Measurements from ENCODE around the gene TUBA4A. TPM values are rescaled to one million over a fixed set of nuclear protein-coding genes. Genes with fewer than 3 reads are reported as not detected.

TUBA4A gene
- total RNA-seq, 1 donor from 2014 or later: 18.0 TPM

GRCh38 chr2:219296142-219296541 lies 42.4 kb upstream of the TUBA4A start:
- H3K36me3 Mint-ChIP-seq (ENCODE audit: low read depth, unreplicated experiment): peaks cover 11% of the 10 kb centered on the region
- Histone ChIP-seq H4K20me1 (ENCODE audit: insufficient read depth, low read length) (no peaks in the 10 kb centered on the region), H3K27ac (ENCODE audit: low read depth, low read length) (no peak overlapping the region), H2AFZ (ENCODE audit: low read depth, low read length) (no peak overlapping the region), H3K4me3 (ENCODE audit: insufficient read depth, low read depth, low read length) (no peak overlapping the region), H3K4me1 (ENCODE audit: insufficient read depth, low read length) (peaks cover 8% of the 10 kb centered on the region), H3K9me3 (ENCODE audit: insufficient read depth, low read depth, low read length) (no peaks in the 10 kb centered on the region), H3K36me3 (ENCODE audit: insufficient read depth, low read length) (no peaks in the 10 kb centered on the region), H3K9ac (ENCODE audit: low read length) (no peak overlapping the region), H3K79me2 (ENCODE audit: insufficient read depth, low read length) (no peaks in the 10 kb centered on the region), H3K4me2 (ENCODE audit: low read length) (no peak overlapping the region), H3K27me3 (ENCODE audit: insufficient read depth, low read length) (peaks cover 3% of the 10 kb centered on the region)
- DNase-seq (ENCODE audit: low read depth) (no peak), FAIRE-seq (no peak)
- no peak overlapping the region for H3K27ac Mint-ChIP-seq (ENCODE audit: unreplicated experiment)
- no peak for TF ChIP-seq CTCF (IDR thresholded peaks at IDR 0.05; ENCODE audit: insufficient read depth, low read depth, low read length)
- TF ChIP-seq EZH2 (IDR thresholded peaks at IDR 0.05; ENCODE audit: insufficient read depth, low read length): no peak
- H3K9me3 Mint-ChIP-seq (ENCODE audit: unreplicated experiment): no peaks in the 10 kb centered on the region
- peaks cover 9% of the 10 kb centered on the region for H3K27me3 Mint-ChIP-seq (ENCODE audit: low read depth, unreplicated experiment)
- H3K4me3 Mint-ChIP-seq (ENCODE audit: unreplicated experiment): no peak overlapping the region
- peaks cover 11% of the 10 kb centered on the region for H3K4me1 Mint-ChIP-seq (ENCODE audit: low read depth, unreplicated experiment)

GRCh38 chr2:219294356-219295351 lies 40.9 kb upstream of the TUBA4A start:
- peak; percentile 40 for DNase-seq (ENCODE audit: low read depth)
- H3K36me3 Mint-ChIP-seq (ENCODE audit: low read depth, unreplicated experiment): peaks cover 8% of the 10 kb centered on the region
- Histone ChIP-seq H3K4me1 (ENCODE audit: insufficient read depth, low read length) (peaks cover 12% of the 10 kb centered on the region), H3K27me3 (ENCODE audit: insufficient read depth, low read length) (peaks cover 2% of the 10 kb centered on the region), H3K27ac (ENCODE audit: low read depth, low read length) (no peak overlapping the region), H3K9me3 (ENCODE audit: insufficient read depth, low read depth, low read length) (no peaks in the 10 kb centered on the region), H4K20me1 (ENCODE audit: insufficient read depth, low read length) (no peaks in the 10 kb centered on the region), H3K9ac (ENCODE audit: low read length) (peak overlapping the region; percentile 77), H2AFZ (ENCODE audit: low read depth, low read length) (peak overlapping the region; percentile 95), H3K4me3 (ENCODE audit: insufficient read depth, low read depth, low read length) (peak overlapping the region; percentile 50), H3K36me3 (ENCODE audit: insufficient read depth, low read length) (no peaks in the 10 kb centered on the region), H3K79me2 (ENCODE audit: insufficient read depth, low read length) (no peaks in the 10 kb centered on the region), H3K4me2 (ENCODE audit: low read length) (peak overlapping the region; percentile 85)
- TF ChIP-seq EZH2 (IDR thresholded peaks at IDR 0.05; ENCODE audit: insufficient read depth, low read length) (no peak), CTCF (IDR thresholded peaks at IDR 0.05; ENCODE audit: insufficient read depth, low read depth, low read length) (peak; percentile 76)
- no peaks in the 10 kb centered on the region for H3K9me3 Mint-ChIP-seq (ENCODE audit: unreplicated experiment)
- no peak for FAIRE-seq
- peak overlapping the region; percentile 75 for H3K4me3 Mint-ChIP-seq (ENCODE audit: unreplicated experiment)
- peaks cover 4% of the 10 kb centered on the region for H3K27me3 Mint-ChIP-seq (ENCODE audit: low read depth, unreplicated experiment)
- peak overlapping the region; percentile 58 for H3K27ac Mint-ChIP-seq (ENCODE audit: unreplicated experiment)
- peaks cover 6% of the 10 kb centered on the region for H3K4me1 Mint-ChIP-seq (ENCODE audit: low read depth, unreplicated experiment)

Data from astrocyte (in vitro differentiated cells and primary cell).